K562 (cell line): ENCODE results near the gene COL4A2. TPM values are rescaled to one million over a fixed set of nuclear protein-coding genes. Genes with fewer than 3 reads are reported as not detected.
A peak's percentile ranks its signal among the peaks of the same experiment; 100 is the strongest.

ENCODE experiments used
- BHLHE40 ChIP-seq: IDR thresholded peaks from 2 replicates; pipeline ENCODE4 v1.6.1; 2011; ENCODE audit warnings: low read length, improper control_type of control experiment
- BMI1 ChIP-seq: fragments of 150-350 bp; IDR thresholded peaks from 2 replicates; pipeline ENCODE4 v1.6.1; 2014; ENCODE audit warnings: low read length
- CHD1 ChIP-seq: fragments of 200-600 bp; sonication (generic); IDR thresholded peaks from one replicate; pipeline ENCODE4 v1.6.1; 2012; ENCODE audit warnings: mild to moderate bottlenecking, moderate library complexity, low read length, inconsistent platforms
- GABPB1 ChIP-seq: sonication (generic); formaldehyde crosslinking; IDR thresholded peaks from 2 replicates; pipeline ENCODE4 v1.8.0; 2022; ENCODE audit warnings: mild to moderate bottlenecking, missing genetic modification reagents
- HMG20A ChIP-seq: fragments of 450-650 bp; formaldehyde crosslinking; conservative IDR thresholded peaks from 2 replicates; pipeline ENCODE4 v1.4.0; 2020; ENCODE audit warnings: mild to moderate bottlenecking, mixed read lengths
- KAT8 ChIP-seq: fragments of 450-650 bp; IDR thresholded peaks from 2 replicates; pipeline ENCODE4 v1.6.1; 2016; ENCODE audit warnings: low read depth, mild to moderate bottlenecking
- KDM1A ChIP-seq, 2 experiments: fragments of 450-650 bp; IDR thresholded peaks; 2 replicates each; pipeline ENCODE4 v1.6.1; 2016; ENCODE audit warnings: mild to moderate bottlenecking in 2 of 2
- MYNN ChIP-seq, 2 experiments: sonication (generic); formaldehyde crosslinking in 1 of 2; IDR thresholded peaks; 2 replicates each; pipeline versions ENCODE4 v1.5.0 to v1.6.1; 2016 to 2020; ENCODE audit warnings: antibody characterized with exemption in 1 of 2, missing genetic modification reagents in 1 of 2
- PRPF4 ChIP-seq: fragments of 200-400 bp; formaldehyde crosslinking; IDR thresholded peaks from one replicate; pipeline ENCODE4 v1.6.1; 2017; ENCODE audit warnings: low read length, low read depth, mild to moderate bottlenecking; ENCODE audit not compliant: insufficient read depth, poor library complexity, severe bottlenecking
- TGIF2 ChIP-seq: sonication (generic); formaldehyde crosslinking; IDR thresholded peaks from 2 replicates; pipeline ENCODE4 v1.8.1; 2022; ENCODE audit warnings: mild to moderate bottlenecking, missing genetic modification reagents, moderate library complexity
- TRIM24 ChIP-seq, 2 experiments: fragments of 450-650 bp; IDR thresholded peaks; 2 replicates each; pipeline ENCODE4 v1.6.1; 2016
- WHSC1 ChIP-seq: IDR thresholded peaks from one replicate; pipeline ENCODE4 v1.6.1; 2012; ENCODE audit warnings: low read length, control low read depth, inconsistent platforms
- ZNF134 ChIP-seq: fragments of 250-450 bp; sonication (Bioruptor Pico); conservative IDR thresholded peaks from 2 replicates; pipeline ENCODE4 v1.4.0; 2020
- ZNF140 ChIP-seq: fragments of 250-450 bp; sonication (Bioruptor Pico); IDR thresholded peaks from 2 replicates; pipeline ENCODE4 v1.8.0; 2021; ENCODE audit warnings: moderate library complexity, mild to moderate bottlenecking, inconsistent platforms
- ZNF449 ChIP-seq: fragments of 250-450 bp; sonication (Bioruptor Pico); IDR thresholded peaks from 2 replicates; pipeline ENCODE4 v1.8.0; 2022; ENCODE audit warnings: moderate library complexity, mild to moderate bottlenecking, inconsistent platforms
- ZNF780A ChIP-seq: fragments of 250-450 bp; sonication (Bioruptor Pico); IDR thresholded peaks from 2 replicates; pipeline ENCODE4 v1.5.0; 2021; ENCODE audit warnings: mild to moderate bottlenecking
- polyA plus RNA-seq, 8 experiments: library from polyadenylated mRNA; depleted of rRNA in 4 of 8; stranded (reverse) in 5 of 8; unstranded in 3 of 8; fragments of >200 nt; fragmentation: Nextera tagmentation in 2 of 8; fragmentation: Illumina TruSeq in 1 of 8; extraction: Ambion mirVana in 2 of 8; extraction: Trizol in 1 of 8; gene quantifications; 2 replicates each; pipeline versions ENCODE4 v1.2.1 to v1.2.3, GENCODE V29; 2011 to 2014; ENCODE audit warnings: inconsistent platforms in 1 of 8, missing spikeins in 1 of 8
- total RNA-seq, 7 experiments: library from RNA; depleted of rRNA in 6 of 7; stranded (reverse); fragments of >200 nt in 6 of 7; fragmentation: Illumina TruSeq in 2 of 7; extraction: Trizol in 2 of 7; gene quantifications; 2 replicates each; pipeline versions ENCODE4 v1.2.1 to v1.2.3, GENCODE V29; 2011 to 2021; ENCODE audit warnings: low replicate concordance in 1 of 7
- TF ChIP-seq, protein P1 (sequence below): fragments of 200-600 bp; sonication (generic); IDR thresholded peaks from one replicate; pipeline ENCODE4 v1.6.1; 2012; ENCODE audit warnings: mild to moderate bottlenecking, low read depth, low read length, inconsistent platforms

Gene COL4A2
- total and polyA plus RNA-seq, 9 of the 15 experiments (the other 6 are each of a cell fraction or from before 2014, with no cell fraction given), result 0.13 to 15.2 (median 8.1) TPM

GRCh38 chr13:110506859-110507566, 199.9 kb downstream of the COL4A2 start (continued):
- TF ChIP-seq ZNF140 (CRISPR knock-in tag), result no peak
- no peak for TF ChIP-seq ZNF134
- no peak for TF ChIP-seq ZNF449
- no peak for TF ChIP-seq KAT8
- TF ChIP-seq BMI1, result no peak
- peak; percentile 85 for TF ChIP-seq MYNN (IDR thresholded peaks at IDR 0.05)
- no peak for TF ChIP-seq MYNN (CRISPR knock-in tag; IDR thresholded peaks at IDR 0.05)
- no peak for TF ChIP-seq WHSC1
- 0 out of 2 replicates have a peak, but pooled peaks have one; percentile 26 for TF ChIP-seq GABPB1 (CRISPR knock-in tag)
- TF ChIP-seq ZNF780A (CRISPR knock-in tag), result no peak
- TF ChIP-seq BHLHE40, result no peak
- TF ChIP-seq CHD1, result no peak
- no peak for TF ChIP-seq PRPF4
- TF ChIP-seq, protein P1, sequence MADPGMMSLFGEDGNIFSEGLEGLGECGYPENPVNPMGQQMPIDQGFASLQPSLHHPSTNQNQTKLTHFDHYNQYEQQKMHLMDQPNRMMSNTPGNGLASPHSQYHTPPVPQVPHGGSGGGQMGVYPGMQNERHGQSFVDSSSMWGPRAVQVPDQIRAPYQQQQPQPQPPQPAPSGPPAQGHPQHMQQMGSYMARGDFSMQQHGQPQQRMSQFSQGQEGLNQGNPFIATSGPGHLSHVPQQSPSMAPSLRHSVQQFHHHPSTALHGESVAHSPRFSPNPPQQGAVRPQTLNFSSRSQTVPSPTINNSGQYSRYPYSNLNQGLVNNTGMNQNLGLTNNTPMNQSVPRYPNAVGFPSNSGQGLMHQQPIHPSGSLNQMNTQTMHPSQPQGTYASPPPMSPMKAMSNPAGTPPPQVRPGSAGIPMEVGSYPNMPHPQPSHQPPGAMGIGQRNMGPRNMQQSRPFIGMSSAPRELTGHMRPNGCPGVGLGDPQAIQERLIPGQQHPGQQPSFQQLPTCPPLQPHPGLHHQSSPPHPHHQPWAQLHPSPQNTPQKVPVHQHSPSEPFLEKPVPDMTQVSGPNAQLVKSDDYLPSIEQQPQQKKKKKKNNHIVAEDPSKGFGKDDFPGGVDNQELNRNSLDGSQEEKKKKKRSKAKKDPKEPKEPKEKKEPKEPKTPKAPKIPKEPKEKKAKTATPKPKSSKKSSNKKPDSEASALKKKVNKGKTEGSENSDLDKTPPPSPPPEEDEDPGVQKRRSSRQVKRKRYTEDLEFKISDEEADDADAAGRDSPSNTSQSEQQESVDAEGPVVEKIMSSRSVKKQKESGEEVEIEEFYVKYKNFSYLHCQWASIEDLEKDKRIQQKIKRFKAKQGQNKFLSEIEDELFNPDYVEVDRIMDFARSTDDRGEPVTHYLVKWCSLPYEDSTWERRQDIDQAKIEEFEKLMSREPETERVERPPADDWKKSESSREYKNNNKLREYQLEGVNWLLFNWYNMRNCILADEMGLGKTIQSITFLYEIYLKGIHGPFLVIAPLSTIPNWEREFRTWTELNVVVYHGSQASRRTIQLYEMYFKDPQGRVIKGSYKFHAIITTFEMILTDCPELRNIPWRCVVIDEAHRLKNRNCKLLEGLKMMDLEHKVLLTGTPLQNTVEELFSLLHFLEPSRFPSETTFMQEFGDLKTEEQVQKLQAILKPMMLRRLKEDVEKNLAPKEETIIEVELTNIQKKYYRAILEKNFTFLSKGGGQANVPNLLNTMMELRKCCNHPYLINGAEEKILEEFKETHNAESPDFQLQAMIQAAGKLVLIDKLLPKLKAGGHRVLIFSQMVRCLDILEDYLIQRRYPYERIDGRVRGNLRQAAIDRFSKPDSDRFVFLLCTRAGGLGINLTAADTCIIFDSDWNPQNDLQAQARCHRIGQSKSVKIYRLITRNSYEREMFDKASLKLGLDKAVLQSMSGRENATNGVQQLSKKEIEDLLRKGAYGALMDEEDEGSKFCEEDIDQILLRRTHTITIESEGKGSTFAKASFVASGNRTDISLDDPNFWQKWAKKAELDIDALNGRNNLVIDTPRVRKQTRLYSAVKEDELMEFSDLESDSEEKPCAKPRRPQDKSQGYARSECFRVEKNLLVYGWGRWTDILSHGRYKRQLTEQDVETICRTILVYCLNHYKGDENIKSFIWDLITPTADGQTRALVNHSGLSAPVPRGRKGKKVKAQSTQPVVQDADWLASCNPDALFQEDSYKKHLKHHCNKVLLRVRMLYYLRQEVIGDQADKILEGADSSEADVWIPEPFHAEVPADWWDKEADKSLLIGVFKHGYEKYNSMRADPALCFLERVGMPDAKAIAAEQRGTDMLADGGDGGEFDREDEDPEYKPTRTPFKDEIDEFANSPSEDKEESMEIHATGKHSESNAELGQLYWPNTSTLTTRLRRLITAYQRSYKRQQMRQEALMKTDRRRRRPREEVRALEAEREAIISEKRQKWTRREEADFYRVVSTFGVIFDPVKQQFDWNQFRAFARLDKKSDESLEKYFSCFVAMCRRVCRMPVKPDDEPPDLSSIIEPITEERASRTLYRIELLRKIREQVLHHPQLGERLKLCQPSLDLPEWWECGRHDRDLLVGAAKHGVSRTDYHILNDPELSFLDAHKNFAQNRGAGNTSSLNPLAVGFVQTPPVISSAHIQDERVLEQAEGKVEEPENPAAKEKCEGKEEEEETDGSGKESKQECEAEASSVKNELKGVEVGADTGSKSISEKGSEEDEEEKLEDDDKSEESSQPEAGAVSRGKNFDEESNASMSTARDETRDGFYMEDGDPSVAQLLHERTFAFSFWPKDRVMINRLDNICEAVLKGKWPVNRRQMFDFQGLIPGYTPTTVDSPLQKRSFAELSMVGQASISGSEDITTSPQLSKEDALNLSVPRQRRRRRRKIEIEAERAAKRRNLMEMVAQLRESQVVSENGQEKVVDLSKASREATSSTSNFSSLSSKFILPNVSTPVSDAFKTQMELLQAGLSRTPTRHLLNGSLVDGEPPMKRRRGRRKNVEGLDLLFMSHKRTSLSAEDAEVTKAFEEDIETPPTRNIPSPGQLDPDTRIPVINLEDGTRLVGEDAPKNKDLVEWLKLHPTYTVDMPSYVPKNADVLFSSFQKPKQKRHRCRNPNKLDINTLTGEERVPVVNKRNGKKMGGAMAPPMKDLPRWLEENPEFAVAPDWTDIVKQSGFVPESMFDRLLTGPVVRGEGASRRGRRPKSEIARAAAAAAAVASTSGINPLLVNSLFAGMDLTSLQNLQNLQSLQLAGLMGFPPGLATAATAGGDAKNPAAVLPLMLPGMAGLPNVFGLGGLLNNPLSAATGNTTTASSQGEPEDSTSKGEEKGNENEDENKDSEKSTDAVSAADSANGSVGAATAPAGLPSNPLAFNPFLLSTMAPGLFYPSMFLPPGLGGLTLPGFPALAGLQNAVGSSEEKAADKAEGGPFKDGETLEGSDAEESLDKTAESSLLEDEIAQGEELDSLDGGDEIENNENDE, result no peak
- peak; percentile 66 to 75; a peak in 3 of 4 replicates for TF ChIP-seq KDM1A (IDR thresholded peaks at IDR 0.05)
- TF ChIP-seq HMG20A (CRISPR knock-in tag), result no peak
- no peak for TF ChIP-seq TGIF2
- TF ChIP-seq TRIM24 (IDR thresholded peaks at IDR 0.05), result peak; percentile 70 to 85
